Activated CD8-positive, alpha-beta memory T cell treated with anti-CD3 and anti-CD28 coated beads, Interleukin-2, amount 50 U/mL, for 4 hours (primary cell): Measurements from ENCODE around the gene SCAP.
"Not testable (repeated sequence)": the region's sequence is repeated elsewhere in the genome, so short reads cannot be mapped to it uniquely, and the experiment has no call there.

Source experiments
- DNase-seq: peaks from one replicate; pipeline ENCODE4 v3.0.0-alpha.2; 2020

The SCAP gene

DNA sequence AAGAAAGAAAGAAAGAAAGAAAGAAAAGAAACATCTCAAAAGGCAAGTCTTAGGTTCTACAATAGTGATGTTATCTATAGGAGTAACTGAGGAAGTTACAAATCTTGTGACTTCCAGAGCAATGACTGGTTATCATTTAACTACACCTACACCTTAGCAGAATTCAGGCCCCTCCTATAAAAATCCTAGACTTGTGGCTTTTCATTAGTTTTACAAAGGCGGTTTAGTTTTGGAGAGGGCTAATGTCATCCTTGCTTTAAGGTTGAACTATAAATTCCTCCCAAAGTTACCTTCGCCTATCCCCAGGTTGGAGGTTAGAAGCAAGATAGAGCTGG, 4.1 kb upstream of the SCAP start:
- DNase-seq: no peak

DNA sequence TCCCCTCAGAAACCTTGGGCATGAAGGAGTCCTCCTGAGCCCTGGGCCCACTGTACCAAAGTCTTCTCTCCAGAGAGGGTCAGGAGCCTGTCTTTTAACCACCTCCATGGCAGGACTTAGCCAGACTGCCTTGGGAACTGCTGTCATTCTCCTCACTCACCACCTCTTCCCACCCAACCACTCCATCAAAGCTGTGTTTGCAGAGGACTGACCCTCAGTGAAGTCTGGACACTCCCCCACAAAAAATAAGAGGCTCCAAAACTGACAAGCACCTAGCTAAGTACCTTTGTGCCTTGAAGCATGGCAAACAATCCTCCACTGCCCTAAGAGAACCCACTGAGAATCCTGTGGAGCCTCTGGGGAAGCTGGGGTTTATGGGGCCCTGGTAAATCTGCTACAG, 2.3 kb upstream of the SCAP start:
- DNase-seq: no peak

DNA sequence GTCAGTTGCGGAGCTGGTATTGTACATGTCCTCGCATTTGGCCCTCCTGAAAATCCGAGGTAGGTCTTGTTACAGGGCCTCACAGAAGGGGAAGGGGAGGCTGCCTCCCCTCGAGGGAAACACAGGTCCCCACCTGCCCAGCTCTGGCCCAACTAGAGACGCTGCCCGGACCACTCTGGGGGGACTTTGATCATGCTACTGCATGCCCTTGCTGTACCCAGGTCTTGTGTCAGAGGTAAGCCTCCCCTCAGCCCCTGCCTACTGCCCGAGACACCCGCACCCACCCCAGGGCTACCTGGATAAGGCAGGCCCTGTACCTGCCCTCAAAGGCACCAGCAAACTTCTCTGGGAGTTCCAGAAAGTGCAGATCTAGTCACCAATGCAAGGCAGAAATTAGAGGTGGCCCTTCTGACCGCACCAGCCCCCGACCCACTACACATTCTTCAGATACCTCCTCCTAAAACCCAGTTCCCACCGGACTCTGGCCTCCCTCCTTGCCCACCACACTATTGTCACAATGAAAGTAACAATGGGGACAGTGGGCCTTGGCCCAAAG, 981 bp upstream of the SCAP start:
- peak; percentile 19 for DNase-seq

DNA sequence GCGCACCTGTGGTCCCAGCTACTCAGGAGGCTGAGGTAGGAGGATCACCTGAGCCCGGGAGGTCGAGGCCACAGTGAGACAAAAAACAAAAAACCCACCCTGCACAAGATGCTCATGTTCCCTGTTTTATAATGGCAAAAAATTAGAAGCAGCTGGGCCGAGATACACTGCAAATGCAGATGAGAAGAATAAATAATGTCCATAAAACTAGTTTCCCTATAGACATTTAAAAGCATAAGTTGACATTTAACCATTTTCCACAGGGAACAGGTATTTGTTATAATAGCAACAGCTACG, 537 bp upstream of the SCAP start:
- DNase-seq: no peak

DNA sequence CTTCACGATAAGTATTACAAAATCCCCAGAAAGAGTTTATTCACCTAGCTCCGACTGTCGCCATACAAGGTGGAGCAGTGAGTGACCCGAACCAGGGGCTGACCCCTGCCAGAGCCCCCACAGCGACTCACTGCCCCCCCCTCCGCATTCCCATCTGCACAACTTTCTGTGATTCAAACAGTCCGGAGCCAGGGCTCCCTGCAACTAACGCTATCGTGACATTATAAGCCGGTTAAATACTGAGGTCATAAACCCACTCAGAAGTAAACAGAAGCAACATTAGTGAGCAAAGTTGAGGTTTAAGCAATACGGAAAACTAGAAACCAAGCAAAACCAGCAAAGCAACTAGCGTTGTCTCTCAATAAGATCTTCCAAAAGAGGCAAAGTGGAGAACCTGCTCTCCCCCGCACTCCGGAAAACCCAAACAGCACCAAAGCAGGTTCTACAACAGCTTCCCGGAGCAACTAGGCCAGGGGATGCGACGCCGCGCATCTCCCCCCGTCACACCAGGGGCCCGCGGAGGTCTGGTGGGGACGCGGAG, 642 bp downstream of the SCAP start:
- DNase-seq: no peak

DNA sequence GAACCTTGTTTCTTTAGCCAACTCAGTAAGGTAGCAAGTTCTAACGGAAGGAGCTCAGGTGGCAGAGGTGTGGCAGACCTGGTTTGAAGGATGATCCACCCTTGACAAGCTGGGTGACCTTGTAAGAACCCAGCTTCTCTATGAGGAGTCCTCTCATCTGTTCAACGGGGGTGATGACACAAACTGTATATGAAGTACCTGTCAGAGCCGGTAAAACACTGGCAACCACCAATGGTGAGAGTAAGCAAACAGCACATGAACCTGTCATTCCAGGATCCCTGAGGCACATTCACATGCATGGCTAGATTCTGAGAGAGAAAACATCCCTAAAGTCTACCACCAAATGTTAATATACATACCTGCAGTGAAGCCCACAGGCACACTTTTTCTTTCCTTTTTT, 2.4 kb downstream of the SCAP start:
- DNase-seq: no peak

DNA sequence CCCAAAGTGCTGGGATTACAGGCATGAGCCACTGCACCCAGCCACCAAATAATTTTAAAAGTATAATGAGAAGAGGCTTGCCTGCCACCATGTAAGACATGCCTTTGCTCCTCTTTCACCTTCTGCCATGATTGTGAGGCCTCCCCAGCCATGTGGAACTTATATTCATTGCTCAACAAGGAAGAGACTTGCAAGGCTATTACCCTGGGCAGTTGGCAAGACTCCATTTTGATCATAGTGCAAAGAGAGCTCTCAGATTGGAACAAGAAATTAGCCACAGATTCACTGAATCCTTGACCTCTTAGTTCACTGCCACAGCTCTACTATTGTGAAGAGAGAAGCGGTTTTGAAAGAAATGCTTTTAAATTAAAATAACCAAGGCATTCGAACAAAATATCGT, 6.1 kb downstream of the SCAP start:
- DNase-seq: no peak

DNA sequence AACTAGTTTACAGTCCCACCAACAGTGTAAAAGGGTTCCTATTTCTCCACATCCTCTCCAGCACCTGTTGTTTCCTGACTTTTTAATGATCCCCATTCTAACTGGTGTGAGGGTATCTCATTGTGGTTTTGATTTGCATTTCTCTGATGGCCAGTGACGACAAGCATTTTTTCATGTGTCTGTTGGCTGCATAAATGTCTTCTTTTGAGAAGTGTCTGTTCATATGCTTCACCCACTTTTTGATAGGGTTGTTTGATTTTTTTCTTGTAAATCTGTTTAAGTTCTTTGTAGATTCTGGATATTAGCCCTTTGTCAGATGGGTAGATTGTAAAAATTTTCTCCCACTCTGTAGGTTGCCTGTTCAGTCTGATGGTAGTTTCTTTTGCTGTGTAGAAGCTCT, 7.4 kb downstream of the SCAP start:
- not testable (repeated sequence) for DNase-seq

DNA sequence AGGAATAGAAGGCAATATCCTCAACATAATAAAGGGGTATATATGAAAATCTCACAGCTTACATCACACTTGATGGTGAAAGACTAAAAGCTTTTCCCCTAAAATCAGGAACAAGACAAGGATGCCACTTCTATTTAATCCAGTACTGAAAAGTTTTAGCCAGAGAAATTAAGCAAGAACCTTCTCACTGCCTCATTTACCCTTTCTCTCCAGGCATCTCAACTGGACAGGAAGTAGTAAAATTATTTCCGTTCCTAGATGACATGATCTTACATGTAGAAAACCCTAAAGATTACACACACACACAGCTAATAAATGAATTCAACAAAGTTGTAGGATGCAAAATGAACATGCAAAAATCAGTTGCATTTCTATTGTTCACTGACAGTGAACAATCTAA, 11.2 kb downstream of the SCAP start:
- no peak for DNase-seq

DNA sequence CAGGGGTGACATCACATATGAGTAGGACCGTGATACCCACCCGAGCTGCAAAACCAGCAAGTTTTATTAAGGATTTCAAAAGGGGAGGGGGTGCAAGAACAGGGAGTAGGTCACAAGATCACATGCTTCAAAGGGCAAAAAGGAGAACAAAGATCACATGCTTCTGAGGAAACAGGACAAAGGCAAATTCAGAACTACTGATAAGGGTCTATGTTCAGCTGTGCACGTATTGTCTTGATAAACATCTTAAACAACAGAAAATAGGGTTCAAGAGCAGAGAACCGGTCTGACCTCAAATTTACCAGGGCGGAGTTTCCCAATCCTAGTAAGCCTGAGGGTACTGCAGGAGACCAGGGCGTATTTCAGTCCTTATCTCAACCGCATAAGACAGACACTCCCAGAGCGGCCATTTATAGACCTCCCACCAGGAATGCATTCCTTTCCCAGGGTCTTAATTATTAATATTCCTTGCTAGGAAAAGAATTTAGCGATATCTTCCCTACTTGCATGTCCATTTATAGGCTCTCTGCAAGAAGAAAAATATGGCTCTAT, 16.1 kb downstream of the SCAP start:
- not testable (repeated sequence) for DNase-seq

DNA sequence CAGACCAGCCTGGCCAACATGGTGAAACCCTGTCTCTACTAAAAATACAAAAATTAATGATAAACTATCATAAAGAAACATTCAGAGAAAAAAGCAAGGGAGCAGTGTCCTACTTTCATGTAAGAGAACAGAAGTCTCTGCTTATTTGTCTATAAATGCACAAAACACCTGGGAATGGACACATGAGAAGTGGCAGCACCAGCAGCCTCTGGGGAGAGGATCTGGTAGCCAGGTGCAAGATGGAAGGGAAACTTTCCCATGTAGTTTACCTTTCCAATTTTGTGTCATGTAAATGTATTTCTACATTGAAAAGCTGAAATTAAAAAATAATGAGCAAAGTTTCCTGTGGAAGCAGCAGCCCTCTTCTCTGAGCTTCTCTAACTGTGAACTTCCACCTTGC, 18.8 kb downstream of the SCAP start:
- DNase-seq: no peak

DNA sequence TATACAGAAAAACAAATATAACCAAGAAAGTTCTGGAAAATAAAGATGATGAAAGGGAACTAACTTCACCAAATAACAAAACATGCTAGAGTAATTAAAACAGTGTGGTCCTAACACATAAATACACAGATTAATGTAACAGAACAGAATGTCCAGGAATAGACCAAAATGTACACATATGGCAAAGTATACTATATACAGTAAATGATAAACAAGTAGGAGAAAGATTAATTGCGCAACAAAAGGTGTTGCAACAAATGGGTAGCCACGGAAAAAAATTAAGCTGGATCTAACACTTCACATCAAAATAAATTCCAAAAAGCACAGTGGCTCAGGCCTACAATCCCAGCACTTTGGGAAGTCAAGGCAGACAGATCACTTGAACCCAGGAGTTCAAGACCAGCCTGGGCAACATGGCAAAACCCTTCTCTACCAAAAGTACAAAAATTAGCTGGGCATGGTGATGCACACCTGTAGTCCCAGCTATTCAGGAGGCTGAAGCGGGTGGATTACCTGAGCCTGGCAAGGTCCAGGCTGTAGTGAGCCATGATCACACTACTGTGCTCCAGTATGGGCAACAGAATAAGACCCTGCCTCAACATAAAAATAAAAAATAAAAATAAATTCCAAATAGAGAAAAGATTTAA, 19.8 kb downstream of the SCAP start:
- DNase-seq: no peak

DNA sequence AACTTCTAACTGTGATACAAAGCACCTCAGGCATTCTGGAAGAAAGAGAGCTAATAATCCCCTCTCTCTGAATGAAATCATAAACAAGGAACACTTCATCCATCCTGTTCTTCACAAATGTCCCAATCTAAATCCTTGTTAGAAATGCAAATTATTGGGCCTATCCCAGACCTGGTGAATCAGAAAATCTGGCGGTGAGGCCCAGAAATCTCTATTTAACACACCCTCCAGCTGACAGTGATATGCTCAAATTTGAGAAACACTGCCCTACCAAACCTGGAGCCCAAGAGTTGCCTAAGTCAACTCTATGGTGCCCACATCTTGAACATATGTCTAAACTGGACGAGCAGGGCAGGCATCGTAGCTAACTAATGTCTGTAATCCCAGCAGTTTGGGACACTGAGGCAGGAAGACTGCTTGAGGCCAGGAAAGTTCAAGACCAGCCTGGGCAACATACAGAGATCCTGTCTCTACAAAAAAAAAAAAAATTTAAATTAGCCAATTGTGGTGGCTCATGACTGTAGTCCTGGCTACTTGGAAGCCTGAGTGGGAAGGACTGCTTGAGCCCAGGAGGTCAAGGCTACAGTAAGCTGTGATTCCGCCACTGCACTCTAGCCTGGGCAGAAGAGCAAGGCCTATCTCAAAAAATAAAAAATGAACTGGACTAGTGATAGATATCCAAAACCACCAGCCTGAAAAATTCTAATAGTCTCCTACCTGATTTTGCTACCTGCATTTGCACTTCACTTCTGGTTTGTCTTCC, 23.1 kb downstream of the SCAP start:
- no peak for DNase-seq

DNA sequence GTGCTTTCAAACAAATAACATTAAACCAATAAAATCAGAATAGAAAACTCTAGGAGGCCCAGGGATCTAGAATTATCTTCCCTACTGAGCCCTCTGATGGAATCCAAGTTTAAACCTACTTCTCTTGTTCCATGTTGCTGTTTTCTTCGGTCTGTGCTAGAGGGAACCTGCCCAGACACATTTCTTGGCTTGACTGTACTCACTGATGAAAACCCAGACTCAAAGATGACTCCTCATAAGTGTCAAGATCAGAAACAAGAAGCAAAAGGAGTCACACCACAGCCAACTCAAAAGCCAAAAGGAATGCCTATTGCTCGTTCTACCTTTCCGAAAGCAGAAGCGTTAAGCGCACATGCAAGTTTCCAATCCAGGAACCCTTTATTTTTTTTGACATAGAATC, 31.6 kb downstream of the SCAP start:
- no peak for DNase-seq

DNA sequence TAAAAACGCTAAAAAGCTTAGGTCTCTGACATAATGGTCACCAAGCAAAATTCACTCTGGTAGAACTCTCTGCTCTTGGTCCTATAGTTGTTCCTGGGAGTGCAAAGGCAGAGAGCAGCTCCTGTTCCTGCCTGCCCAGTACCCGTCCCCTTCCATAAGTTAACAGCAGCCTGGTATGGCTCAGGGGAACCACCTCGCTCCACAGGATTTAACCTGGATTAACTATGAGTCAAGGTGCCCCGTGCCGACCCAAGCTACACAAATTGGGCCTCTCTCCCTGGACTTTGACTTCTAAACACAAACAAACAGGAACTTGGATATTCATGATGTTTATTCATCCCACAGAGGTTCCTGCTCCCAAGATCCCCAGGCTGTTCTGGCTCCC, 32.1 kb downstream of the SCAP start:
- DNase-seq: no peak

DNA sequence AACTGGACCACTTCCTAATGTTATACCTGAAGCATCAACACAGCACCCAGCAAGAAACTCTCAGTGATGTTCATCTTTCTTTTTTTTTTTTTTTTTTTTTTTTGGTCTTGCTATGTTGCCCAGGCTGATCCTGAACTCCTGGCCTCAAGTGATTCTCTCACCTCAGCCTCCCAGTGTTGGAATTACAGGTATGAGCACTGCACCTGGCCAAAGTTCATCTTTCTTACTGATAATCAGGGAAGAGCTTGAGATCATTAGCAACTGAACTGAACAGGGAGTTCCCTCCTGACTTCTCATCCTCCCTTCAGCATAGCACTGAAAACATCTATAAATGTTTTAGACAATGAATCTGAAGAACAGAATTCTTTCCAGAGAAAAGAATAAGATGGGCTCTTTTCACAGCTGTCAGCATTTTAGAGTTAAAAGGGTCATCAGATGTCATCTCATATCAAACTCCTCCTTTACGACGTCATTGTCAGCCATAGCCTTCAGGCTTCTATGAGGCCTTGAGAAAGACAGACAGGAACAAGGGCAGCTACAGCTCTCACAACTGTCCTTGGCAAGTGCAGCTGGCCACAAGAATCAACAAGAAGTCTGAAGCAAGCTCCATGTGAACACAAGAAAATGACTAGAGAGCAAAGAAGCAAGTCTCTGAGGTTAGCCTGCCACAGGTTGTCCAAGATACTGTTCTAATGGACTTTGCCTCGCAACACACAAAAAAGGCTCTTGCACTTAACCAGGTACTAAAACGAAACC, 33.8 kb downstream of the SCAP start:
- no peak for DNase-seq

DNA sequence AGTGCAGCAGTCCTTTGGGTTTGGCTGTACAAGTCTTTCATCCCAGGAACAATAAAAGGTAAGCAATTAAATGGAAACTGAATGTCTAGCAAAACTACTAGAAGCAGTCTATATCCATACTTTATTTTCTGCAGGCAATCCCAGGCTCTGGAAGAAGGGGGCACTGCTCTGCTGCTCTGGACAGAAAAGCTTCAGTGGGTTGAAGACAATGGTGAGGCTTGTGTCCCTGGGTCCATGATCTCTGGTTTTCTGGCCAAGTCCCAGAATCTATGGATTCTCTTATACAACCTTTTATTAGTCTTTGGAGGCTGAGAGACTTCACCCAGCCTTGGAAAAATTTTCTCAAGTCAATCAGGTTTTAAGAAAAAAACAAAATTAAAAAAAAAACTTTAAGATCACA, 35.6 kb downstream of the SCAP start:
- DNase-seq: no peak

DNA sequence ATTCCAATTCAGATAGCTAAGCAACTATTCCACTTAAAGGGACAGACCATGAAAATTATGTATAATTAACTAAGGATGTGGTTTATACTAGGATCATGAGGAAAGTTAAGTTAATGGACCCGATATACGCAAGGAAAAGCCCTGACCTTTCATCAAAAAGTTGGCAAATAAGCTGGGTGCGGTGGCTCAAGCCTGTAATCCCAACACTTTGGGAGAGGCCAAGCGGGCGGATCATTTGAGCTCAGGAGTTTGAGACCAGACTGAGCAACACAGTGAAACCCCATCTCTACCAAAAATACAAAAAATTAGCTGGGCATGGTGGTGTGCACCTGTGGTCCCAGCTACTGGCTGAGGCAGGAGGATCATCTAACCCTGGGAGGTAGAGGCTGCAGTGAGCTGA, 39.6 kb downstream of the SCAP start:
- no peak for DNase-seq

DNA sequence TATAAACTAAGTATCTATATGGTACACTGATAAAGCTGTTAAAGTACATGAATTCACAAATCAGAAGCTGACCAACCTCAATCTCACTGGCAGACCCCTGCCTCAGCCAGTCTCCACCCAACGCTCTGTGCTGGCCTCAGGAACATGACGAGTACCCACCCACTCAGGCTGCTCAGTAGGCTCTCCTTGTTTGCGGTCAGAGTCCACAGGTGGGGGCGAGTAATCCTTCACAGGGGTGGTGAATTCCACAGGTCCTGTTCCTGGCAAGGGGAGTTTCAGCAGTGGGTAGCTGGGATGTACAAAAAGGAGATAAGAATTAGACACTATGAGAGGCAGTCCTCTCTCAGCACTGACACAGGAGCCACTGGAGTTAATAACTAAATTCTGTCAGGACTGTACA, 40.9 kb downstream of the SCAP start:
- DNase-seq: no peak

DNA sequence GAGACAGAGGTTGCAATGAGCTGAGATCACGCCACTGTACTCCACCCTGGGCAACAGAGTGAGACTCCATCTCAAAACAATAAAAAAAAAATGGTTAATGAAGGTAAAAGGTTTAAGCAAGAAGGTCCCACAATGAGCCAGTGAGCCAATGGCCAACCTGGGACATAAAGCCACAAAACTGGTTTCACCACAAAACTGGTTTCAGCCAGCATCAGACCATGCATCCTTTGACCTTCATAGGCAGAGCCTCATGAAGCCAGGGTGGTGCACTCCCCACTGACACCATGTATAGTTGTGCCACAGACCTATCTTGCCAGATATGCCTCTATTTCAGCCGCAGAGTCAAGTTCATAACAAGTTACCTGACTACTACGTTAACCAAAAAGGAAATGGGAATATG, 41.9 kb downstream of the SCAP start:
- DNase-seq: no peak

DNA sequence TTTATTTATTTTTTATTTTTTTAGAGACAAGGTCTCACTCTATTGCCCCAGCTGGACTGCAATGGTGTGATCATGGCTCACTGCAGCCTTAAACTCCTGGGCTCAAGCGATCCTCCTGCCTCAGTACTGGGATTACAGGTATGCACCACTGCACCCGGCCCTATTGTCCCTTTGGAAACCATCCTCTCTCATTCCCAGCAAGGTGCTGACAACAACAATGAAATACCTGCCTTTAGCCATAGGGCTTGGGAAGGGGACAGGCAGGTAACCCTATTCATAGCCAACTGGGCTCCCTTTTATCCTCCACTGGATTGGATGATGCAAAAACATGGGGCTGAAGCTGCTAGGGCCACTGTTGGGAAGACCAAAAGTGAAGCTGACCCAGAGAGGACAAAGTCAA, 43.1 kb downstream of the SCAP start:
- no peak for DNase-seq

DNA sequence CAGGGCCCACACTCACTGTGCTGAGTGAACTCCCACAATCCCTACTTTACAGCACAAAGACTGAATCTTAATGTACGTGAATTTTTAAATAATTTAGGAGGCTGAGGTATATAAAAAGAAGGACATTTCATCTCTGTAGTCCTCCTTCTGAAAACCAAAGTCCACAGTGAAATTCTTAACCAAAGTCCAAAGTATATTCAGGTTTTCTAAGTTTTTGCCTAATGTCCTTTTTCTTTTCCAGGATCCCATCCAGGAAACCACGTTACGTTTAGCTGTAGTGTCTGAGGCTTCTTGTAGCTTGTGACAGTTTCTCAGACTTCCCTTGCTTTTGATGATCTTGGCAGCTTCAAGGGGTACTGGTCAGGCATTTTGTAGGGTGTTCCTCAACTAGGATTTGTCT, 44.5 kb downstream of the SCAP start:
- no peak for DNase-seq

DNA sequence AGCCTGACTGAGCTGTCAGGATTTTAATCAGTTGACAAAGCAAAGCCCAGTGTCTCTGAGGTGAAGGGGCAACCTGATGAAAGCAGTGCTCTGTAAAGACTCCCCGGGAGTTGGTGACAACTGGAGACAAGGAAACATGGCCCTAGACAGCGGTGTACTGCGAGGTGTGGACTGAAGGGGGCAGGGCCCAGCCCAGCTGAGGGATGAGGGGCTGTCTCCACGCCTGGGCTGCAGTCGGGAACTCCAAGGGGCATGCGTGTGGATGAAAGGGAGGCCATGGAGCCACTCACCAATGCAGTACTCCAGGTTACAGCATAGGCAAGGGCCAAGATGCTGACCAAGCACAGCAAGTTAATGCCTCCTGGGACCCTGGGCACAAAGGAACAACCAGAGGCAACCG, 45.1 kb downstream of the SCAP start:
- DNase-seq: no peak
